ENCODE data around the gene SERINC2.

- TF ChIP-seq, protein P1, sequence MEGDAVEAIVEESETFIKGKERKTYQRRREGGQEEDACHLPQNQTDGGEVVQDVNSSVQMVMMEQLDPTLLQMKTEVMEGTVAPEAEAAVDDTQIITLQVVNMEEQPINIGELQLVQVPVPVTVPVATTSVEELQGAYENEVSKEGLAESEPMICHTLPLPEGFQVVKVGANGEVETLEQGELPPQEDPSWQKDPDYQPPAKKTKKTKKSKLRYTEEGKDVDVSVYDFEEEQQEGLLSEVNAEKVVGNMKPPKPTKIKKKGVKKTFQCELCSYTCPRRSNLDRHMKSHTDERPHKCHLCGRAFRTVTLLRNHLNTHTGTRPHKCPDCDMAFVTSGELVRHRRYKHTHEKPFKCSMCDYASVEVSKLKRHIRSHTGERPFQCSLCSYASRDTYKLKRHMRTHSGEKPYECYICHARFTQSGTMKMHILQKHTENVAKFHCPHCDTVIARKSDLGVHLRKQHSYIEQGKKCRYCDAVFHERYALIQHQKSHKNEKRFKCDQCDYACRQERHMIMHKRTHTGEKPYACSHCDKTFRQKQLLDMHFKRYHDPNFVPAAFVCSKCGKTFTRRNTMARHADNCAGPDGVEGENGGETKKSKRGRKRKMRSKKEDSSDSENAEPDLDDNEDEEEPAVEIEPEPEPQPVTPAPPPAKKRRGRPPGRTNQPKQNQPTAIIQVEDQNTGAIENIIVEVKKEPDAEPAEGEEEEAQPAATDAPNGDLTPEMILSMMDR (IDR thresholded peaks at IDR 0.05), result no peak
- TF ChIP-seq POLR2A (IDR thresholded peaks at IDR 0.05) (no peak), POLR2AphosphoS5 (IDR thresholded peaks at IDR 0.05; ENCODE audit: insufficient read depth in 1 of 2, low read depth in 1 of 2) (no peak)
Observed at GRCh38 chr1:31373897-31374486, 39.0 kb upstream of the SERINC2 start.

Measured in vagina (tissue), 2 donors.